AG10803 (cell line): ENCODE data around the gene UNC45B.
"Not testable (repeated sequence)": the region's sequence is repeated elsewhere in the genome, so short reads cannot be mapped to it uniquely, and the experiment has no call there.

Source experiments
- DNase-seq: peaks from one replicate; pipeline ENCODE4 v3.0.0; 2010; ENCODE audit warnings: low read depth
- H3K4me3 ChIP-seq: 2 replicates; pipeline ENCODE4 v1.5.1; 2011; ENCODE audit warnings: mild to moderate bottlenecking, low read length, control low read depth
- CTCF ChIP-seq: conservative IDR thresholded peaks from 2 replicates; pipeline ENCODE4 v1.5.1; 2011; ENCODE audit warnings: mild to moderate bottlenecking, low read length, control low read depth, inconsistent platforms

The UNC45B gene

GRCh38 chr17:35184274-35184673 is 36.7 kb downstream of the UNC45B start:
- no peak overlapping the region for H3K4me3 ChIP-seq
- no peak for TF ChIP-seq CTCF
- DNase-seq: no peak

- H3K4me3 ChIP-seq: no peak overlapping the region
- DNase-seq: no peak
- no peak for TF ChIP-seq CTCF
Observed at GRCh38 chr17:35185849-35186248, 38.2 kb downstream of the UNC45B start.

DNA sequence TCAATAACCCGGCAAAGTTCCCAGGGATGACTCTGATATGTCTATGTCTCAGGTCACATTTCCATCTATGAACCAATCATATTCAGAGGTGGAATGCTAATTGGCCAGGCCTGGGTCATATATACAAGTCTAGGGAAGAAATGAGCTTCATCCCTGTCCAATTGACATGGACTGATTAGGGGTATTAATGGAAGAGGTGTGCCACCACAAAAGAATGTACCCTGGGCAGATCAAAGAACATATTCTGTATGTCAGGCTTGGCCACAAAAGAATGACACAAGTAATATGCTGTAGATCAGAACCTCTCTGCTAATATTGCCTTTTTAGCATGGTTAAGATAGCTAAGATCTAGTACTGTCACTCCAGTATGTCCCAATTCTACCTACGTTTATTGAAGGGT is 39.9 kb downstream of the UNC45B start:
- no peak overlapping the region for H3K4me3 ChIP-seq
- TF ChIP-seq CTCF: no peak
- no peak for DNase-seq

GRCh38 chr17:35188111-35188510 is 40.5 kb downstream of the UNC45B start:
- DNase-seq: no peak
- TF ChIP-seq CTCF: no peak
- no peak overlapping the region for H3K4me3 ChIP-seq

- peak; percentile 5 for DNase-seq
- H3K4me3 ChIP-seq: no peak overlapping the region
- no peak for TF ChIP-seq CTCF
Observed at GRCh38 chr17:35189291-35189690, 41.7 kb downstream of the UNC45B start.

- no peak for DNase-seq
- no peak for TF ChIP-seq CTCF
- no peak overlapping the region for H3K4me3 ChIP-seq
Observed at GRCh38 chr17:35191001-35191695, 43.5 kb downstream of the UNC45B start.

DNA sequence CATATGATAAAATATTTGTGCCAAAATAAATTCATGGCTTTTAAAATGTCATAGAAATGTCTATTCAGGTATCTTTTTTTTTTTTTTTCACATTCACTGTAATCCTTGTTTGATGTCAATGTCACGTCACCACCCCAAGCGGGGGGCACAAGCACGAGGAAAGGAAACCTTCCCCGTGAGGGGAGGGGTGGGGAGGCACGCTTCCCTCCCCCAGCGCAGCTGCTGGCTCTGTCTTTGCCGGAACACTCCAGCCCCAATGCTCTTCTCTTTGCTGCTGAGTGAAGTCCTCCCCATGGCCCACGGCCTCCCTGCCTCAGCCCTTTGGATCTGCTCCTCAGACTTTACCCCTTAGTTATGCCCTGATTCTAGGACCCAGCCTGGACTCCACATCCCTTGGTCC is 45.1 kb downstream of the UNC45B start:
- TF ChIP-seq CTCF: no peak
- no peak for DNase-seq
- H3K4me3 ChIP-seq: no peak overlapping the region

DNA sequence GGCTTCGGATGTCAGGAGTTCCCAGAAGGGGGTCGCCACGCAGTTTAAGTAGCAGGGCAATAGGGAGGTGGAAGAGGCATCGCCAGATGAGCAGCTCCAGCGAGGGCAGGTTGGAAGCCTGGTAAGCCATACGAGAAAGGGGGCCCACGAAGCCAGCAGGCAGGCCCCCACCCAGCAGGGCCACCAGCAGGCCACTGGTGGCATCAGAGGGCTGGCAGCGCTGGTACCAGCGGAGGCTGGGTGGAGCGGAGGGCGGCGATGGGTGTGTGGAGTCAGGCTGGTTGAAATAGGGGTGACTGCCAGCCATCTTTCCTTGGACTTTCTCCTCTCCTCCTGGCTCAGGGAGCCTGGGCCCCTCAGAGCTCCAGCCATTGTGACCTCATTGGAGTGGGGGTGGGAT is 46.4 kb downstream of the UNC45B start, which contains the start of gene SLC35G3:
Gene SLC35G3, minus strand, starts transcription at position 393 of the 400 bp plus-strand sequence. Its CDS starts 86 bp downstream, at position 307.
- H3K4me3 ChIP-seq, DNase-seq: not testable (repeated sequence)

DNA sequence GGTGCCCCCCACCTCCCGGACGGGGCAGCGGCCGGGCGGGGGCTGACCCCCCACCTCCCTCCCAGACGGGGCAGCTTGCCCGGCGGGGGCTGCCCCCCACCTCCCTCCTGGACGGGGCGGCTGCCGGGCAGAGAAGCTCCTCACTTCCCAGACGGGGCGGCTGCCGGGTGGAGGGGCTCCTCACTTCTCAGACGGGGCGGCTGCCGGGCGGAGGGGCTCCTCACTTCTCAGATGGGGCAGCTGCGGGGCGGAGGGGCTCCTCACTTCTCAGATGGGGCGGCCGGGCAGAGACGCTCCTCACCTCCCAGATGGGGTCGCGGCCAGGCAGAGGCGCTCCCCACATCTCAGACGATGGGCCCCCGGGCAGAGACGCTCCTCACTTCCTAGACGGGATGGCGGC is 47.4 kb downstream of the UNC45B start:
- not testable (repeated sequence) for H3K4me3 ChIP-seq, DNase-seq

- not testable (repeated sequence) for DNase-seq, H3K4me3 ChIP-seq
Observed at GRCh38 chr17:35202582-35202981, 55.0 kb downstream of the UNC45B start.
